HL-60/S4 treated with retinoic acid at 250 ng/mL for 4 days and 3 days (cell line): ENCODE data around the gene CENPP.

Experiments used
- in situ Hi-C: fragments of 300-500 bp; cut with MboI; formaldehyde crosslinking; loops from 2 replicates; pipeline ENCODE4 v1.7.0; 2022; ENCODE audit warnings: low sequenced_read_pairs

CENPP gene

DNA sequence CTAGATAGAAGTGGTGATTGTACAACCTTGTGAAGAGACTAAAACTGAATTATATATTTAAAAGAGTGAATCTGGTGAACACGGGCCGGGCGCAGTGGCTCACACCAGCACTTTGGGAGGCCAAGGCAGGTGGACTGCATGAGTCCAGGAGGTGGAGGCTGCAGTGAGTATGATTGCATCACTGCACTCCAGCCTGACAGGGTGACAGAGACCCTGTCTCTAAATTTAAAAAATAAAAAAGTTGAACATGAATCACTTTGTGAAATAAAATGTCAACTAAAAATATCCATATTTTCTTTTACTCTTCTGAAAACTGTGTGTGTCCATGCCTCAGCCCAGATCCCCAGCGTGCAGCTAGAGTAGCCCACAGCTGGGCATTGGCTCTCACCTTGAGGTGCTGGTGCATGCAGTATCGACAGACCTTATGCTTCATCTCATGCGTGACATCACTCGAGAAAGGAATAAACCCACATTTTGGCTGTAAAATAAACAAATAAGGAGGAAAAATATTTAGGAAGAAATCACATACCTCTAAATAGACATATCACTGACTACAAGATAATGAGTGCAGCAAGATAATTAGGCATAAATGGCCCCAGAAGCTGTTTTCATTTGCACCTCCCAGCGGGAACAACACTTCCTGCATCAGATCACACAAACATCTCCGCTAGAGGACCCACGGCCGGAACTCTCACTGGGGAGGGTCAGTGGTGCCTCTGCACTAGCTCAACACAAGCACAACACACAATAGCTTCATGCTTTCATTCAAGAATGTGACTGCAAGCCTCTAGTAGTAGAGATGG, 322.1 kb downstream of the CENPP start:
- in situ Hi-C loops = loop anchor here (25.0 kb wide), 1 partner anchor 511 kb away; no protein-coding TSS in a partner anchor

DNA sequence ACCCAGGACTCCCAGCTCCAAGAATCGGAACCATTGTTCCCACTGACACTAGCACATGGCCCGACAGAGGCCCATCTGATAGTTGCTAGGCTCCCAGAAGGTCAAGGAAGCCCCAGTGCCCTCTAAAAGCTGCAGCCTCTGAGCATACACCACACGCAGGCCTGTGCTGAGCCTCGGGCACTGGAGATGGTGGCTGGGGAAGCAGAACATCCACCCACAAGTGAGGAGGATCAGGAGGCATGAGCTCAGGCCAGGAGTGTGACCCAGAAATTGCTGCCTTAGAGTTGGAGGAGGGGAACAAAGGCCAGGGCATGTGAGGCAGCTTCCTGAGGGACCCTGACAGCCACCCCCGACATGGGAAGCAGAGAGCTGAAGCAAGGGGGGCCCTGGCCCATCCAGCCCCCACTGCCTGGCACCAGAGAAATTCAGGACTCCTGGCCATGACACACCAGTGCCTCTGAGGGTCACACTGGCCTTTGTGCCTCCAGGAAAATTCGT, 322.8 kb downstream of the CENPP start:
- in situ Hi-C loops = loop anchor here (25.0 kb wide), 1 partner anchor 511 kb away; no protein-coding TSS in a partner anchor

DNA sequence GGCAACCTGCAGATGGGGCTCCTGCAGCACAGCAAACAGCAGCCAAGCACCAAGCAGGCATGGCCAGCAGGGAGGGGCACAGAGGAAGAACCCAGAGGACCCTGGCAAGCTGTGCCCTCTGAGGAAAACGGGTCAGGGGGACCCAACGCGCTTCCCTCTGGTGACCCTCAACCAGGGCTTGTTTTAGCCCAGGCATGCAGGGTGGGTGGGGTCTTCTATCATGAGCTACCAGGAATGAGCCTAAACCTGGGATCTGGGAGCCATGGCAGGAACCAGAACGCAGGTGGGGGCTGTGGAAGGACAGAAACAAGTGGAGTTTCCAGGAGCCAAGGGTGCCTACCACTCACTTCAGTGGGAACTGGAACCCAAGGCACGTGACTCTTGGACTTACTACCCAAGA, 323.3 kb downstream of the CENPP start:
- in situ Hi-C loops = loop anchor here (25.0 kb wide), 1 partner anchor 512 kb away; no protein-coding TSS in a partner anchor

DNA sequence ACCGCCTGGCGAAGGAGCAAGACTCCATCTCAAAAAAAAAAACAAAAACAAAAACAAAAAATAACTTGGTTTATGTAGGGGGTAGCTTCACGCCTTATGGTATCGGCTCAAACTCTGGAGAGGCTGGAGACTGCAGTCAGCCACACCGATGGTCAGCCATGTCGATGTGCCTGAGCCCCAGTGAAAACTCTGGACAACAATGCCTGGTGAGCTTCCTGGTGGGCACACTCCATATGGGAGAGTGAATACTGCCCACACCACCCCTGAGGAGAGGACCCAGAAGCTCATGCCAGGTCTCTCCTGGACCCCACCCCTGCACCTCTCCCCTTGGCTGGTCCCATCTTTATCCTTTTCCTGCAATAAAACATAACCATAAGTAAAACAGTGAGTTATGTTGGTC, 324.5 kb downstream of the CENPP start:
- in situ Hi-C loops = no loop called here

DNA sequence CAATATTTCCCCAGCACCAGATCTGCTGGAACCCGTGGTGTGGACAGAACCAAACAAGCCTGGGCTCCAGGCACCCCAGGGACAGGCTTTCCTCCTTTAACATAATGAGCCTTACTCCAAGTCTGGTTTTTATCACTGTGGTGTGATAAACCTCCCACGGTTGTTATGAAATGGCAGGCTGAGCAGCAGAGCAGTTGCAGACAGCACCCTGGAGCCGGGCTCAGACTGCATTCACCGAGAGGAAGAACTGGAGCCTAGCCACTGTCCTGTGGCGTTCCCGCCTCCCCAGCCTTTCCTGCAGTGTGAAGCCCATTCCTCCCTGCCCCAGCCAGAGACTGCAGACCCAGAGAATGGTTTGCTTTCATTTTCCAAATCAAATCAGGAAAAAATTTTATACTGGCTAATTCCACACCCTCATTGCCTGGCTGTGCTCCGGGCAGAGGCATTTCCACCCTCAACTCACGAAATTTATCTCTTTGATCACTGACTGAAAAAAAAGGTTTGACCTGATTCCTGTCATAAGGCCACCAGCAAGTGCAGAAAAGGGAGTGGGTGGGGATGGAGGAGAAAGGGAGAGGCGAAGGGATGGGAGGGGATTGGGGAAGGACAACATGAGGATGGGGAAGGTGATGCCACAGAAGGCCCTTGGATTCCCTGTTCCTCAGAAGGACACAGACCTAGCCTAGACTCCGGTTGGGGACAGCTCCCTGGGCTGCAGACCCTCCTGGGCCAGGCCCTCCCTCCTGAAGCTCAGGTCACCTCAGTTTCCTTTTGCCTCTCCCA, 325.3 kb downstream of the CENPP start:
- in situ Hi-C loops = no loop called here

DNA sequence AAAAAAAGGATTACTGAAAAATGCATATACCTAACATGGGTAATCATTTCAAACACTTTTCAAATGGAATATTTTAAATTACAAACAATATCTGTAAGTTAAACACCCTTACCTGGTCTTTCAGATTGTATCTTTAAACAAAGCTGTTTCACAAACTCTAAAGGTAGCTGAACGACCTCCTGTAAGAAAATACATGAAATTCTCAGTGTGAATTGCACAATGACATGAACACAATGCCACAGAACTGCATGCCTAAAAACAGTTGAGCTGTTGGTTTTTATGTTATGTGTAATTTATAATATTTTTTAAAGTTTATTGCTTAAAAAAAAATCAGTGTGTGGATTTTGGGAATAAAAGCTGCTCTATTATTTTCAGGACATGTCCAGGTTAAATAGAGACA, 326.7 kb downstream of the CENPP start:
- in situ Hi-C loops = no loop called here

DNA sequence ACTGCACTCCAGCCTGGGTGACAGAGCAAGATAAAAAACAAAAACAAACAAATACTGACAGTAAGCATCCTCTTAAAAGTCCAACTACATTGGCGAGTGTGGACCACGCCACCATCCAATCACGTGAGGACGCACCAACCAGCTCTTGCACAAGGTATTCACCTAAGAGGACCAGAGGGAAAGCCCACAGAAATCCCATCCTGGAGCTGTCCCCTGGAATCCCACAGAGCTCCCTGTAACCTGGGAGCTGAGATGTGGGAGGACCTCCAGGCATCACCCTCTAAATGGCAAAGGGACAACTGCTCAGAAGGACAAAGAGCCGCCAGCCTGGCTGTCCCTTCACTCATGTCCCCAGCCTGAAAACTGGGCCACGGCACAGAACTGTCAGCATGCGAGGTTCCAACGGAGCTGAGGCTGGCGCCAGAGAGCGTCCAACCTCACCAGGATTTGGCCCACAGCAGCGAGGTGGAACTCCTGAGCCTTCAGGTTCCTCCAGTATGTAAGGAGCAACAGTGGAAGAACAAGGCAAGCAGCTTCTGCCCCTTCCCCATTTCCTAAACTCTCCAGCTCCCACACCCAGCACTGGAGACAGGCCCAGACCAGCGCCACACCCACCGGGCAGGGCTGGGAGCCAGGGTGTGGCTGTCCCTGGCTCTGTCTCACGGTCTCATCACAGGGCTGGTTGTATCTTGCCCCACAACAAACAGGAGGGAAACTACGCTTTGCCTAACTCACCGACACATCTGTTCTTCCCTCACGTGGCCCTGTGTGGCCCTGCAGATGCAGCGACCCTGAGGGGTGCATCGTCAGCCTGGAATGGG, 328.9 kb downstream of the CENPP start:
- in situ Hi-C loops = no loop called here

DNA sequence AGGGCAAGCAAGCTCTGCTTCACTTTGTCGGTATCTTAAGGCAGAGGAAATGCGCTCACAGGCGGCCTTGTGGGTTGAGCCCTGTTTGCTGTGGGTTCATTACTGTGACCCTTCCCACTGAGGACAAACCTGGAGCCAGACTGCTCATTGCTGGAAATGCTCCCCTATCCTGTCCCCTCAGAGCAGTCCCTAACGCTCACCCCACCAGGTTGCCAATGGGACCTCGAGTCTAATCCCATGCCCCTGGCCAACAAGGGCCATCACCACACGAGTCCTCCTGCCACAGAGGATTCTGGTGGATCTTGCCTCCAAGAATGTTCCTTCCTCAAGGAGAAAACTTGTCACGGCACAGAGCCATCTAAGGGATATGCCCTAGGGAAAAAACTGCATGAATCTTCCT, 329.6 kb downstream of the CENPP start:
- in situ Hi-C loops = no loop called here

DNA sequence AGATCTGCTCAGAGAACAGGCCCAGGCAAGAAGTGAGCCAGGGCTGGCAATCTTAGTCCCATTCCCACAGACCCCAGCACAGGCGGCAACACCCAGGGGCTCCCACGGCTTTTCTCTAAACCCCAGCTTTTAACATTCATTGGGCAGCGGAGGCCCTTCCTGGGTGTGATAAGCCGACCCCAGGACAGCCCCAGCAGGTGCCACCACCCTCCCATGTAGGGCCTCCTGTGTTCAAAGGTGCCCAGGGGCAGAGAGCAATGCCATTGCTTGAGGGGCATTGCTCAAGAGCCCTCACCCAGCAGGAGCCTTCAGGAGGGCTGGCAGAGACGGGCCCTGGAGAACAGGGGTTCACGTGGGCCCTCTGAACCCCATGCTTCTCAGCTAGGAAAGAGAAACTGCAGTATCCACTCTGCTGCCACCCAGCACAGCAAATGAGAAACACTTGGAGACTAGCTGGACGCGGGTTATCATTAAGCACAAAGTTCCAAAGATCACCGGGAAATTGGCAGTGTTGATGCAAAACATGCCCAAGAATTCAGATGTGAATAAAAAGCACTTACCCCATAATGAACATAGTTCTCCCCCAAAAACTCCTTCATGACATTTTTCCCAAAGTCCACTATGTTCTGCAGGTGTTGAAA, 330.3 kb downstream of the CENPP start:
- in situ Hi-C loops = no loop called here

DNA sequence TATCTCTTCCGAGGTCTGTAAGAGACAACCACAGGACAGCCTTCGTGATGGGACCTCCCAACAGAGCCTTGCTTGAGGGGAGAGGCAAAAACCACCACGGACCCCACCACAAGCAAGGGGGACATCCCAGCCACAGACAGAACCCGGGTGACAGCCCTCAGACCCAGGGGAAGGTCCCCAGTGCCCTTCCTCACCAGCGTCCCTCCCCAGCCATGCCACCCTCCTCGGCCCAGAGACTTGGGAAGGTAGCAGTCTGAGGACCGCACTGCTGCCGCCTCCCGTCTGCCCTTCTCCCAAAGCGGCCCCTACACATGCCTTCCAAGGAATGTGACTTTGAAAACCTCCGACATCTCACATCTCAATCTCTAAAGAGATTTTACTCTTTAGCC, 330.8 kb downstream of the CENPP start:
- in situ Hi-C loops = no loop called here

DNA sequence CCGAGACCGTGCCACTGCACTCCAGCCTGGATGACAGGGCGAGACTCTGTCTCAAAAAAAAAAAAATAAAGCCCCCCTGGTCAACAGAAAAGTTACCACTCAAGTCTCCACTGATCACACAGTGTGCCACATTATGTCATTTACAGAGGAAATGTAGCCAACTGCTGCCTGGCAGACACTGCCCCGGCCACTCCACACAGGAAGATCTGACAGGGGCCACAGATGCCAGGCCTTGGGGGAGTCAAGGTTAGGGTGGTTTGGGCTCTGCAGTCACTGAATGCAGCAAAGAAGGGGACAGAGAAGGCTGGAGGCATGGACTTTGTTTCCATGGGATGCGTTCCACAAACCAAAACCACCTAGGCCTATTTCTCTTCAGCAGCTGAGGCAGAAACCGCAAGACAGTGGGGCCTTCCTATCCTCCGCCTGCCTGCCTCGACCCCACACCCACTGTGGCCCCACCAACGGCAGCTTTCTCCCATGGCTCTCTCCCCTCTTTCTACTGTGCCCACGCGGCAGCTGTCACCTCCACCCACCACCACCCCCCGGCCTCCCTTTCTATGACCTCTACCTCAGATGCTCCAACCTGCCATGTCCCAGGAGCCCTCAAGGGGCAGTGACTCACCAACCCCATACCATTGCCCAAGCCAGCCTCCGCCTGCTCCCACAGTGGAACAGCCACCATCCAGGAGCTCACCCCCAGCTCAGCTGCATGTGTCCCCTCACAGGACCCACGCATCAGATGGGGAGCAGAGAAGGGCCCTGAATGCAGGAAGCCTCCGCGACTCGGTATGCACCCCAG, 331.7 kb downstream of the CENPP start:
- in situ Hi-C loops = no loop called here

DNA sequence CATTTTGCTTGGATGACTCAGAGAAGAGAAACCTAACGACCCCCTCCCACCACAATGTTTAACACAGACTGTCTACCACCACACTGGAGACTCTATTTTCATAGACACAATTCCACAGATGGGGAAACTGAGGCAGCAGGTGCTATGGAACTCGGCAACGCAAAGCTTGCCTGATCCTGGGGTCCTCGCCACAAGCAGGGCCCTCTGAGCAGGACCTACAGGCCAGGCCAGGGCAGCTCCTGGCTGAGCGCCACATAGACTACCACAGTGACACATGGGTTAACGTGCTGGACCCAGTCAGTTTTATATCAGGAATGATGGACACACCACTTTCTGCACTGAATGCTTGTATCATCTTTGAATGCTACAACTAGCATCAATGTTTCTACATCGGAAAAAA, 332.4 kb downstream of the CENPP start:
- in situ Hi-C loops = no loop called here

DNA sequence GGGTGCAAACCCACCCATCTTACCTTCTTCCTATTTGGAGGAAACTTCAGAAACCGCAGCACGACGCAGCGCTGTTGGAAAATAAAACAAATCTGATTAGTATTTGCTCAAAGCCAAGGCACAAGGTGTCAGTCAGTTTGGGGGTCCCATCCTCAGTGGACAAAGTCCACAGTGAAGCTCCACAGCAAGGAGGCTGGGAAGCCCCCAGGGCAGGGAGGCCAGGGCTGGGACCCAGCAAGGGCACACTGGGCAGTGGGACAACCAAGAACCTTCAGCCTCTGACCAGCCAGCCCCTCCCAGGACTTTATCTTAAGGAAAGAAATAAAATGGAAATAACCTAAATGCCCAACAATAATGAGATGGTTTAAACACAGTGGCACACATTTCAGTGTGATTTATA, 332.9 kb downstream of the CENPP start:
- in situ Hi-C loops = no loop called here

DNA sequence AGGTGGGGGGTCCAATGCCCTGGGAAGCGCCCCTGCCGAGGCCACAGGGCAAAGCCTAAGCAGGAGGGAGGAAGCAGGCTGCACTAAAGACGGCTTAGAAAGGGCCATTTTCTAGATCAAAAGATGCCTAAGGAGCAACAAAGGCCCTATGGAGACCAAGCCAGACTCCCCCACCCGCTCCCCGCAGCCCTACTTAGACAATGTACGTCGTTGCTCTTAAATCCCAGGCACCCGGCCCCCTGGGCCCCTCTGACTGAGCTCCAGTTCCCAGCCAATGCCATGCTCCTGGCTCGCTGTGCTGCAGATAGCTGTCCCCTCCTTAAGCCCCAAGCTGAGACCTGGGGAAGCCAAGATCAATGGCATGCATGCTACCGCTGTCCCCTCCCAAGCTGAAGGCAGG, 333.8 kb downstream of the CENPP start:
- in situ Hi-C loops = no loop called here

DNA sequence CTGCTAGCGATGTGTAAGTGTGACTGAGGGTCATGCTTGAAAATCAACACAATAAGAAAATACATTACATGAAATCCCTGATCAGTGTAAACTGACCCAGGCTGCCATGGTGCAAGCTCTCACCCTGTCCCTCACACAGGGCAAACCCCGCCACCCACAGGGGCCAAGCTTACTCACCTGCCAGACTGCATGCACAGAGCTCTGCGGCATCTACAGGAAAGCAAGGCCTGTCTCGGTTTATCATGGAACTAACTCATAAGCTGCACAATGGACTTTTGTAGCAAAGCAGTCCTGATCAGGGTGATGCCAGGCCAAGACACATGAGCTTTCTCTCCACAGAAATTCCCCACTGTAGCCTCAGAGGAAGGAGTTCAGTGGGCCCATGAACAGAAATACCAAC, 334.5 kb downstream of the CENPP start:
- in situ Hi-C loops = no loop called here

DNA sequence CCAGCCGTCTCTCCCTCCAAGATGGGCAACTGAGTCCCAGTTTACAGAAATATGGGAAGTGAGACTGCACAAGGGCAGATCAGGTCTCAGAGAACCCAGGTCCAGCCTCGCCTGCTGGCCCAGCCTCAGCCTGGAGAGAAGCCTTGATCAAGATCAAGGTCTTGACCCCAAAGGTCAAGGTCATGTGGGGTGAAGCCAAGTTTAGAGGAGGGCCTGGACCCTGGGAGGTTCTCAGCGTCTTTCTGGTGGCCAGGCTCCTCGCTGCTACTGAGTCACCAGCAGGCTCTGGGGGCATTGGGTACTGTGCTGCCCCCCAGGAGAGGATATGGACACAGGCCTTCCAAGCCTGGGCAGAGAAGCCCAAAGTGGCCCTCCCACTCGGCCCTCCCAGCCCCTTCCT, 335.4 kb downstream of the CENPP start:
- in situ Hi-C loops = no loop called here

DNA sequence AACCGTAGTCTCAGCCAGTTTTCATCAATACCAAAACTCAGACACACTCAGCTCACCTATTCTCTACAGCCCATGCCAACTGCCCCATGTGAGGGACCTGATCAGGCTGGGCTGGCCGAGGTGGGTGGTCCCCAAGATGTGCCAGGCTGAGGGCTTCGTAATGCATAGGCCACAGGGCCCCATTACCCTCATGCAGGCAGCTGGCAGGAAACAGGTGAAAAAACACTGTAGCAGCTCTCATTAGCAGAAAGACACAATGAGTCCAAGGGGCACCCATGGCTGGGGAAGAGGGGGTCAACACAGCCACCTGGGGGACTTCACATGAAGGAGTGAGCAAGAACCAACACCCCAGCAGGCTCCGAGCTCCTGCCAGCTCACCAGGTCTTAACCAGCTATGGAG, 336.0 kb downstream of the CENPP start:
- in situ Hi-C loops = no loop called here

DNA sequence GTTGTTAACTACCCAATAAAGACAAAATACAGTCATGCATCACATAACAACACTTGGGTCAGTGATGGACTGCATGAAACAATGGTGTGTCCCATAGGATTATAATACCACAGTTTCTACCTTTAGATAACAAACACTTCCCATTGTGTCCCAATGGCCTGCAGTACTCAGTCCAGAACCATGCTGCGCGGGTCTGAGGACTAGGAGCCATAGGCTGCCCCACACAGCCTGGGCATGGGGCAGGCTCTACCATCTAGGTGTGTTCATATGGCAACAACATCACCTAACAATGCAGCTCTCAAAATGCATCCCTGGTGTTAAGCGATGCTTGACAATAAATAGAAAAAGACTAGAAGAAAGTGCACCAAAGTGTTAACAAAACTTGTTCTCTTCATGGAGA, 337.4 kb downstream of the CENPP start:
- in situ Hi-C loops = no loop called here

DNA sequence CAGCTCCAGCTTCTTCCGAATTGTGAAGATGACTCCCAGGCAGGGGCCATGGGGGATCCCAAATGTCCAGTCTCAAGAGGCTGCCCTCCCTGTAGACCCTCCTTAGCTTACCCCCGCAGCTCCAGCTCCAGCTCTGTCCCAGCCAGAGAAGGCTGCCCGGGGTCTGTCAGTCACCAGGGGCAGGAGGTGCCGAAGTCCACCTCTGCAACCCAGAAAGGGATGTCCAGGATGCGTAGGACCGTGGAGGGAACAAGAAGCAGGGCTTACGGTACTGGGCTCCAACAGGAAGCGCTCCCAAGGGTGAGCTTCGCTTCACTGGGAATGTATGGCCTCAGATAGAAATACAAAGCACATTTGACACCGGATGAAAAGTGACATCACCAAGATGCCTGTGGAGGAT, 338.2 kb downstream of the CENPP start:
- in situ Hi-C loops = no loop called here
